Mesothelial cell of epicardium (in vitro differentiated cells): Measurements from ENCODE around the gene AGAP3. TPM values are rescaled to one million over a fixed set of nuclear protein-coding genes. Genes with fewer than 3 reads are reported as not detected.

ENCODE experiments used
- DNase-seq, 2 experiments: peaks; one replicate each; pipeline ENCODE4 v3.0.0; 2021; ENCODE audit warnings: low spot score in 2 of 2; ENCODE audit not compliant: unreplicated experiment in 2 of 2
- H3K27ac Mint-ChIP-seq: 2 replicates; pipeline ENCODE4 v1.8.0; 2021; ENCODE audit warnings: mixed read lengths
- H3K27me3 Mint-ChIP-seq: 2 replicates; pipeline ENCODE4 v1.8.0; 2021; ENCODE audit warnings: low read depth, mixed read lengths
- H3K36me3 Mint-ChIP-seq: 2 replicates; pipeline ENCODE4 v1.8.0; 2021; ENCODE audit warnings: mixed read lengths
- H3K4me1 Mint-ChIP-seq: 2 replicates; pipeline ENCODE4 v1.8.0; 2021; ENCODE audit warnings: mixed read lengths
- H3K4me3 Mint-ChIP-seq: 2 replicates; pipeline ENCODE4 v1.8.0; 2021; ENCODE audit warnings: mild to moderate bottlenecking, moderate library complexity, mixed read lengths
- H3K9me3 Mint-ChIP-seq: 2 replicates; pipeline ENCODE4 v1.8.0; 2021; ENCODE audit warnings: mixed read lengths
- CTCF ChIP-seq: fragments of 200-600 bp; sonication (generic); IDR thresholded peaks from one replicate; pipeline ENCODE4 v1.5.0; 2021; ENCODE audit warnings: antibody characterized with exemption; ENCODE audit not compliant: unreplicated experiment
- total RNA-seq: library from RNA; stranded (reverse); gene quantifications from 3 replicates; pipeline ENCODE4 v1.2.1, GENCODE V29; 2021

Gene AGAP3
- total RNA-seq, 1 donor from 2014 or later = 134 TPM

GRCh38 chr7:151140826-151141225, 54.6 kb downstream of the AGAP3 start:
- Mint-ChIP-seq H3K27ac (no peak overlapping the region), H3K27me3 (no peaks in the 10 kb centered on the region), H3K4me3 (no peak overlapping the region), H3K36me3 (peaks cover 30% of the 10 kb centered on the region), H3K9me3 (no peaks in the 10 kb centered on the region), H3K4me1 (peaks cover 2% of the 10 kb centered on the region)
- DNase-seq = no peak
- TF ChIP-seq CTCF = no peak

GRCh38 chr7:151141311-151141854, 55.1 kb downstream of the AGAP3 start:
- no peak for TF ChIP-seq CTCF
- H3K9me3 Mint-ChIP-seq = no peaks in the 10 kb centered on the region
- no peak for DNase-seq
- peaks cover 27% of the 10 kb centered on the region for H3K36me3 Mint-ChIP-seq
- H3K27ac Mint-ChIP-seq = no peak overlapping the region
- no peaks in the 10 kb centered on the region for H3K27me3 Mint-ChIP-seq
- H3K4me3 Mint-ChIP-seq = no peak overlapping the region
- peaks cover 2% of the 10 kb centered on the region for H3K4me1 Mint-ChIP-seq

- DNase-seq = no peak
- no peaks in the 10 kb centered on the region for H3K27me3 Mint-ChIP-seq
- no peak overlapping the region for H3K27ac Mint-ChIP-seq
- no peak overlapping the region for H3K4me3 Mint-ChIP-seq
- TF ChIP-seq CTCF = no peak
- H3K9me3 Mint-ChIP-seq = no peaks in the 10 kb centered on the region
- peaks cover 23% of the 10 kb centered on the region for H3K36me3 Mint-ChIP-seq
- H3K4me1 Mint-ChIP-seq = peaks cover 2% of the 10 kb centered on the region
Observed at GRCh38 chr7:151141855-151142685, 55.8 kb downstream of the AGAP3 start.

- Mint-ChIP-seq H3K27ac (no peak overlapping the region), H3K4me3 (no peak overlapping the region), H3K36me3 (peaks cover 23% of the 10 kb centered on the region), H3K27me3 (no peaks in the 10 kb centered on the region), H3K9me3 (no peaks in the 10 kb centered on the region), H3K4me1 (peaks cover 2% of the 10 kb centered on the region)
- TF ChIP-seq CTCF = no peak
- DNase-seq = no peak
Observed at GRCh38 chr7:151142686-151143040, 56.4 kb downstream of the AGAP3 start.

- H3K36me3 Mint-ChIP-seq = peaks cover 23% of the 10 kb centered on the region
- DNase-seq = no peak
- H3K4me1 Mint-ChIP-seq = peaks cover 2% of the 10 kb centered on the region
- no peaks in the 10 kb centered on the region for H3K9me3 Mint-ChIP-seq
- no peak overlapping the region for H3K4me3 Mint-ChIP-seq
- H3K27me3 Mint-ChIP-seq = no peaks in the 10 kb centered on the region
- TF ChIP-seq CTCF = no peak
- H3K27ac Mint-ChIP-seq = no peak overlapping the region
Observed at GRCh38 chr7:151143261-151144015, 57.2 kb downstream of the AGAP3 start.
